ENCODE measurements around the gene CRHR1. TPM values are rescaled to one million over a fixed set of nuclear protein-coding genes. Genes with fewer than 3 reads are reported as not detected.

The CRHR1 gene
- total and polyA plus RNA-seq, 2 of the 4 experiments (the other 2 are of a cell fraction) = not detected

DNA sequence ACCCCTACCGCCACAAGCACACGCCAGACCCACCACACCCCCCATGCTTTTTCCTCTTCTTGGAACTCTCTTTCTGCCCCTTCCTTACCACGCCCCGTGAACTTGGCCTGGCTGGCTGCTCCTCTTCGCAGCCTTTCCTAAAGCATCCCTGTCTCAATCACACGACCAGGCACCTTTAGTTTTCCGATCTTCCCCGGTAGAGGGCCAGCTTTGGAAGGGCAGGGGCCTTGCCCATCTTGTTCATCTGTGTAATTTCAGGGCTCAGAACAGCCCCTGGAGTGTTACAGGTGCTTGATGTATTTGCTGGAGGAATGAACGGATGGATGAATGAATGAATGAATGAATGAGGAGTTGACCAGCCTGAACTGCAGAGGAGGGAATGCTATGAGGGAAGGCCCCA lies 64.3 kb downstream of the CRHR1 start:
- H4K5ac ChIP-seq (ENCODE audit: low read depth, low read length) = no peak overlapping the region
- H3K4me2 ChIP-seq (ENCODE audit: low read depth, low read length) = no peak overlapping the region
- no peak overlapping the region for H2AK5ac ChIP-seq (ENCODE audit: low read depth, low read length)
- H2BK15ac ChIP-seq (ENCODE audit: low read depth, low read length) = no peak overlapping the region
- no peak overlapping the region for H4K8ac ChIP-seq (ENCODE audit: low read depth in 2 of 2, low read length in 2 of 2)
- no peaks in the 10 kb centered on the region for H3K79me1 ChIP-seq (ENCODE audit: low read depth in 1 of 2, low read length in 2 of 2)
- no peaks in the 10 kb centered on the region for H3K9me3 ChIP-seq (ENCODE audit: control insufficient read depth, insufficient read depth, low read length)
- WGBS, 2 experiments (ENCODE audit: extremely low coverage in 2 of 2, insufficient read length in 1 of 2) = 79% methylated on average over 4 of the region's 9 CpGs; no CpG with 5 or more reads in 1 of the 2 experiments
- H3K56ac ChIP-seq (ENCODE audit: extremely low read depth, insufficient read depth, low read length) = no peak overlapping the region
- no peak overlapping the region for H3K18ac ChIP-seq (ENCODE audit: low read depth, low read length)
- ATAC-seq (ENCODE audit: low read depth) = no peak
- H2AFZ ChIP-seq (replicated peaks; ENCODE audit: low read length, poor library complexity) = no peak overlapping the region
- no peak overlapping the region for H3K23ac ChIP-seq (ENCODE audit: low read depth, low read length)
- POLR2A ChIA-PET (ENCODE audit: unreplicated experiment) = no interaction called here
- H4K20me1 ChIP-seq (ENCODE audit: insufficient read depth, low read length) = no peaks in the 10 kb centered on the region
- CTCF ChIA-PET = no interaction called here
- BruUV-seq (replicated peaks) = no TSS peak
- no peak overlapping the region for H3K14ac ChIP-seq (replicated peaks; ENCODE audit: low read depth, low read length)
- no peaks in the 10 kb centered on the region for H3K36me3 ChIP-seq (ENCODE audit: control insufficient read depth, insufficient read depth, low read length)
- no peak overlapping the region for H3K4ac ChIP-seq (ENCODE audit: low read depth, low read length)
- no peak overlapping the region for H2AK9ac ChIP-seq (replicated peaks; ENCODE audit: low read depth, low read length, poor library complexity)
- no peak overlapping the region for H3K27ac ChIP-seq (ENCODE audit: insufficient read depth, low read length)
- no peaks in the 10 kb centered on the region for H3K4me1 ChIP-seq (ENCODE audit: control insufficient read depth, insufficient read depth, low read length)
- no peak overlapping the region for H2BK120ac ChIP-seq (ENCODE audit: low read depth, low read length)
- H3K9me1 ChIP-seq (ENCODE audit: insufficient read depth, low read length) = no peaks in the 10 kb centered on the region
- no peak overlapping the region for H2BK20ac ChIP-seq (ENCODE audit: low read depth, low read length)
- in situ Hi-C loops (cut with MboI; ENCODE audit: low sequenced_read_pairs) = loop anchor here (25.0 kb wide), 1 partner anchor 436 kb away; no protein-coding TSS in a partner anchor
- H2BK5ac ChIP-seq (ENCODE audit: low read depth, low read length, poor library complexity, severe bottlenecking) = no peak overlapping the region
- intact Hi-C loops (cut with micrococcal nuclease) = no loop called here
- dilution Hi-C loops (cut with HindIII; ENCODE audit: low sequenced_read_pairs, unreplicated experiment) = no loop called here
- H3K27me3 ChIP-seq (ENCODE audit: control insufficient read depth, insufficient read depth, low read length) = peaks cover 9% of the 10 kb centered on the region
- no peak overlapping the region for H4K91ac ChIP-seq (ENCODE audit: insufficient read depth, low read depth, low read length)
- TF ChIP-seq SMC3 (IDR thresholded peaks at IDR 0.05; ENCODE audit: low read depth, low read length) (no peak), RCOR1 (IDR thresholded peaks at IDR 0.05; ENCODE audit: insufficient replicate concordance, low read length) (no peak), CEBPB (IDR thresholded peaks at IDR 0.05; ENCODE audit: low read depth, low read length) (no peak), POLR2A (IDR thresholded peaks at IDR 0.05; ENCODE audit: low read depth, low read length) (no peak), MAZ (IDR thresholded peaks at IDR 0.05; ENCODE audit: borderline replicate concordance, low read depth, low read length) (no peak), NFE2L2 (IDR thresholded peaks at IDR 0.05; ENCODE audit: low read depth, low read length) (no peak), CHD1 (IDR thresholded peaks at IDR 0.05; ENCODE audit: low read depth, low read length) (no peak), MAFK (IDR thresholded peaks at IDR 0.05; ENCODE audit: low read depth, low read length) (no peak), RFX5 (IDR thresholded peaks at IDR 0.05; ENCODE audit: low read depth, low read length) (no peak), RAD21 (IDR thresholded peaks at IDR 0.05; ENCODE audit: low read length) (no peak), MXI1 (IDR thresholded peaks at IDR 0.05; ENCODE audit: borderline replicate concordance, low read depth, low read length) (no peak)
- TF ChIP-seq, protein P1, sequence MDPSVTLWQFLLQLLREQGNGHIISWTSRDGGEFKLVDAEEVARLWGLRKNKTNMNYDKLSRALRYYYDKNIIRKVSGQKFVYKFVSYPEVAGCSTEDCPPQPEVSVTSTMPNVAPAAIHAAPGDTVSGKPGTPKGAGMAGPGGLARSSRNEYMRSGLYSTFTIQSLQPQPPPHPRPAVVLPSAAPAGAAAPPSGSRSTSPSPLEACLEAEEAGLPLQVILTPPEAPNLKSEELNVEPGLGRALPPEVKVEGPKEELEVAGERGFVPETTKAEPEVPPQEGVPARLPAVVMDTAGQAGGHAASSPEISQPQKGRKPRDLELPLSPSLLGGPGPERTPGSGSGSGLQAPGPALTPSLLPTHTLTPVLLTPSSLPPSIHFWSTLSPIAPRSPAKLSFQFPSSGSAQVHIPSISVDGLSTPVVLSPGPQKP (IDR thresholded peaks at IDR 0.05; ENCODE audit: borderline replicate concordance, low read depth, low read length) = no peak
- TF ChIP-seq, protein P2, sequence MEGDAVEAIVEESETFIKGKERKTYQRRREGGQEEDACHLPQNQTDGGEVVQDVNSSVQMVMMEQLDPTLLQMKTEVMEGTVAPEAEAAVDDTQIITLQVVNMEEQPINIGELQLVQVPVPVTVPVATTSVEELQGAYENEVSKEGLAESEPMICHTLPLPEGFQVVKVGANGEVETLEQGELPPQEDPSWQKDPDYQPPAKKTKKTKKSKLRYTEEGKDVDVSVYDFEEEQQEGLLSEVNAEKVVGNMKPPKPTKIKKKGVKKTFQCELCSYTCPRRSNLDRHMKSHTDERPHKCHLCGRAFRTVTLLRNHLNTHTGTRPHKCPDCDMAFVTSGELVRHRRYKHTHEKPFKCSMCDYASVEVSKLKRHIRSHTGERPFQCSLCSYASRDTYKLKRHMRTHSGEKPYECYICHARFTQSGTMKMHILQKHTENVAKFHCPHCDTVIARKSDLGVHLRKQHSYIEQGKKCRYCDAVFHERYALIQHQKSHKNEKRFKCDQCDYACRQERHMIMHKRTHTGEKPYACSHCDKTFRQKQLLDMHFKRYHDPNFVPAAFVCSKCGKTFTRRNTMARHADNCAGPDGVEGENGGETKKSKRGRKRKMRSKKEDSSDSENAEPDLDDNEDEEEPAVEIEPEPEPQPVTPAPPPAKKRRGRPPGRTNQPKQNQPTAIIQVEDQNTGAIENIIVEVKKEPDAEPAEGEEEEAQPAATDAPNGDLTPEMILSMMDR (conservative IDR thresholded peaks at IDR 0.05; ENCODE audit: low read depth, low read length) = no peak
- TF ChIP-seq, protein P3, sequence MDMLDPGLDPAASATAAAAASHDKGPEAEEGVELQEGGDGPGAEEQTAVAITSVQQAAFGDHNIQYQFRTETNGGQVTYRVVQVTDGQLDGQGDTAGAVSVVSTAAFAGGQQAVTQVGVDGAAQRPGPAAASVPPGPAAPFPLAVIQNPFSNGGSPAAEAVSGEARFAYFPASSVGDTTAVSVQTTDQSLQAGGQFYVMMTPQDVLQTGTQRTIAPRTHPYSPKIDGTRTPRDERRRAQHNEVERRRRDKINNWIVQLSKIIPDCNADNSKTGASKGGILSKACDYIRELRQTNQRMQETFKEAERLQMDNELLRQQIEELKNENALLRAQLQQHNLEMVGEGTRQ (IDR thresholded peaks at IDR 0.05; ENCODE audit: low read depth, low read length) = no peak
- DNase-seq = no peak
- H3K9ac ChIP-seq (ENCODE audit: low read depth, low read length) = no peak overlapping the region
- H3K4me3 ChIP-seq (ENCODE audit: insufficient read depth, low read depth, low read length) = no peak overlapping the region
